EH (cell line): ENCODE measurements around the gene PDLIM5.

Experiments used
- DNase-seq: peaks from one replicate; pipeline ENCODE4 v3.0.0-alpha.2; 2015; ENCODE audit warnings: low read depth

Gene PDLIM5

GRCh38 chr4:94559351-94559806 is 107.6 kb downstream of the PDLIM5 start:
- peak; percentile 48 for DNase-seq

- peak; percentile 95 for DNase-seq
Observed at GRCh38 chr4:94561249-94562024, 109.7 kb downstream of the PDLIM5 start.

GRCh38 chr4:94562285-94562684 is 110.5 kb downstream of the PDLIM5 start:
- DNase-seq, result no peak

GRCh38 chr4:94564252-94564651 is 112.5 kb downstream of the PDLIM5 start:
- DNase-seq, result no peak

- no peak for DNase-seq
Observed at GRCh38 chr4:94566420-94566819, 114.7 kb downstream of the PDLIM5 start.

GRCh38 chr4:94567811-94568210 is 116.1 kb downstream of the PDLIM5 start:
- no peak for DNase-seq

- DNase-seq, result peak; percentile 48
Observed at GRCh38 chr4:94570558-94570957, 118.8 kb downstream of the PDLIM5 start.

- DNase-seq, result no peak
Observed at GRCh38 chr4:94571298-94571697, 119.6 kb downstream of the PDLIM5 start.

- DNase-seq, result no peak
Observed at GRCh38 chr4:94571715-94572114, 120.0 kb downstream of the PDLIM5 start.

- no peak for DNase-seq
Observed at GRCh38 chr4:94574050-94574449, 122.3 kb downstream of the PDLIM5 start.

GRCh38 chr4:94574616-94575015 is 122.9 kb downstream of the PDLIM5 start:
- DNase-seq, result peak; percentile 34

- DNase-seq, result no peak
Observed at GRCh38 chr4:94575652-94576051, 123.9 kb downstream of the PDLIM5 start.

GRCh38 chr4:94576210-94576609 is 124.5 kb downstream of the PDLIM5 start:
- DNase-seq, result no peak

- peak; percentile 83 for DNase-seq
Observed at GRCh38 chr4:94577136-94577535, 125.4 kb downstream of the PDLIM5 start.

- no peak for DNase-seq
Observed at GRCh38 chr4:94578195-94578594, 126.5 kb downstream of the PDLIM5 start.

- DNase-seq, result no peak
Observed at GRCh38 chr4:94581766-94582165, 130.0 kb downstream of the PDLIM5 start.

- no peak for DNase-seq
Observed at GRCh38 chr4:94582517-94582916, 130.8 kb downstream of the PDLIM5 start.

GRCh38 chr4:94583914-94584641 is 132.3 kb downstream of the PDLIM5 start:
- no peak for DNase-seq

GRCh38 chr4:94588896-94589693 is 137.4 kb downstream of the PDLIM5 start:
- peak; percentile 67 for DNase-seq

- DNase-seq, result no peak
Observed at GRCh38 chr4:94590493-94590892, 138.8 kb downstream of the PDLIM5 start.

- no peak for DNase-seq
Observed at GRCh38 chr4:94591289-94591688, 139.5 kb downstream of the PDLIM5 start.

- DNase-seq, result no peak
Observed at GRCh38 chr4:94595013-94595412, 143.3 kb downstream of the PDLIM5 start.
